GM21390 (cell line): ENCODE data around the gene LCN2.
A peak's percentile ranks its signal among the peaks of the same experiment; 100 is the strongest.

Experiments
- ATAC-seq: cut with Tn5 transposase; IDR thresholded peaks from one replicate; pipeline ENCODE4 v1.9.1; 2021; ENCODE audit not compliant: unreplicated experiment

LCN2 gene

DNA sequence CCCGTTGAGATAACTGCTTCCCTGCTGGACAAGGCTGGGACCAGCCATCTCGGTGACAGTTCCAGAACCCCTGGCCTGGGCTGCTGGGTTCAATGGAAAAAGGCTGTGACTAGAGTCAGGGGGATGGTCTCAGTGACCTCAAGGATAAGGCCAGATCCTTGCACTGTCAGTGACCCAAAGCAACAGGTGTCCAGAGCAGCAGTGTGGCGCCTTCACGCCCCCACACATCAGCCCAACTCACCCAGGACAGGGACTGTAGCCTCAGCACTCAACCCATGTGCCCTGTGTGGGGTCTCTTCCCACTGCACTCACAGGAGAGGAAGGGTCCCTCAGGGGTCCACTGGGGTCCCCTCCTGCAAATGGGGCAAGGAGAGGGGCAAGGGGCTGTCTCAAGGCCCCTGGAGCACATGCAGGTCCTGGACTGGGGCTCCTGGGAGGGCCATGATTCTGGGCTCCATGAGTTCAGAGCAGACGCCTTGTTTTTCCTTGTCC, 698 bp upstream of the LCN2 start:
- no peak for ATAC-seq

DNA sequence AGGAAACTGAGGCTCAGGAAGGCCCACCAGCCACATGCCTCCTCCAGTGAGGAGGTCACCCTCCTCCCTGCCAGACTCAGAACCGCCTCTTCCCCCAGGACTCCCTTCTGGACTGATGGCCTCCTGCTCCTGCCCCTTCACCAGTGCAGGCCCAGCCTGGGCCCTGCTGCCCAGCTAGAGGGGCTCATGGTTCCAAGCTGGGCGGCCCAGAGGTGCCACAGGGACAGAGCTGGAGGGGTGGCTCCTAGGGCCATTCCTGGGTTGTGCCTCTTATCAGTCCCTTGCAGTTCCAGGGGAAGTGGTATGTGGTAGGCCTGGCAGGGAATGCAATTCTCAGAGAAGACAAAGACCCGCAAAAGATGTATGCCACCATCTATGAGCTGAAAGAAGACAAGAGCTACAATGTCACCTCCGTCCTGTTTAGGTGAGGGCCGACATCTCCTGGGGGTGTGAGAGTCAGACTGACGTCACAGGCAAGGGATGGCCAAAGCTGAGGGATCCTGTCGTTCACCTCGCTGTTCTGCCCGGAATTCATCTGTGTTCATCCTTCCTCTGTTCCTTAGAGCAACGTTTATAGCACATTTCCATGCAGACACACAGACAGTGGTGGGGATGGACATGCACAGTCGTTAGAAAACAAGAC, 819 bp downstream of the LCN2 start:
- ATAC-seq: no peak

DNA sequence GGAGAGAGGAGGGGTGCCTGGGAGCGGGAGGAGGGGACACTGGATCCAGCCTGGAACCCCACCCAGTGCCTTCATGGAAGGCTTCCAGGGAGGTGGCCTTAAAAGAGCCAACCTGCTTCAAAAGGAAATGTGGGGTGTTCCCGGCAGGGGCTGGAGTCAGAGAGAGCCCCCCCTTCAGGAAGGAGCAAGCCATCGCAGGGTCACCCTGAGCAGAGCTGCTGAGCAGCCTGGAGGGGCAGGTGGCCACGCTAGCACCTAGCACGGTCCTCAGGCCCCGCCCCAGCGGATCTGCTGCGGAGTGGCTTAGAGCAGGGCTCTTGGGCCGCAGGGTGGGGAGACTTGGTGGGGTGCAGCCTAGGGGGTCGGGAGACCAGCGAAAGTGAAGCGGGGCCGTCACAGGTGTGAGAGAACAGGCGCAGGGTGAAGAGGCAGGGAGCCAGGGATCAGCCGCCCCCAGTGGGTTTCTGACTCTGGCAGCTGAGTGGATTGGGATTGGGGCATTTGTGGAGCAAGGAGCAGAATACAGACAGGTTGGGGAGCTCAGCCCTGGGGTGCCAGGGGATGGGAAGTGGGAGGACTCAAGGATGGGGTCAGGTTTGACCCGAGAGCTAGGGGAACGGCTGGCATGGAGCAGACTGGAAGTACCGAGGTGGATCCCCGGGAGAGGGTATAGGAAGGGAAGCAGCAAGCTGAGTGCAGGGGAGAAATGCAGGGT, 1.5 kb downstream of the LCN2 start:
- no peak for ATAC-seq

DNA sequence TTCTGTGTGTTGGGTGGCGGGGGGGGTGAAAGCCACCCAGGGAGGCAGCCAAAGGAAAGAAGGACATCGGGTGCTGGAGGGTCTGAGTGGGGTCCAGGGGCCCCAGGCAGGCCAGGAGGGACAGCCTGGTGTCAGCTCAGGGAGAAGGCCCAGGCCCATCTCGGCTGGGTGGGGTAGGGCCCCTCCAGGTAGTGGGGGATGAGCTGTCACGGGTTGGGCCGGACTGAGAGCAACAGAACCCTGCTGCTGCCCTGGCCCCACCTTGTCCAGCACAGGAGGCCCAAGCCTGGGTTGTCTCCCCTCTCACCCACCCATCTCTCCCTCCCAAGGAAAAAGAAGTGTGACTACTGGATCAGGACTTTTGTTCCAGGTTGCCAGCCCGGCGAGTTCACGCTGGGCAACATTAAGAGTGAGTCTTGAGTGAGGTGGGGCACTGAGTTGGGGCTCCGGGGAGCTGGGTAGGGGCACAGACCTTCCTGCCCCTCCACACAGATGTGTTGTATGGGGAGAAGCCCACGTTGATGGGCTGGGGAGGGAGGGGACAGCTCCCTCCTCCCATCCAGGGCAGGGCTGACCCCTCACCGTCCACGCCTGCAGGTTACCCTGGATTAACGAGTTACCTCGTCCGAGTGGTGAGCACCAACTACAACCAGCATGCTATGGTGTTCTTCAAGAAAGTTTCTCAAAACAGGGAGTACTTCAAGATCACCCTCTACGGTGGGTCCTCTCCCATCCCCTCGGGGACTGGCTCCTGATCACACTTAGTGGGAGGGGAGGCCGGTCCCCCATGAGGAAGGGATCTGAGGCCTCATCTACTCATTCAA, 2.3 kb downstream of the LCN2 start:
- ATAC-seq: no peak

DNA sequence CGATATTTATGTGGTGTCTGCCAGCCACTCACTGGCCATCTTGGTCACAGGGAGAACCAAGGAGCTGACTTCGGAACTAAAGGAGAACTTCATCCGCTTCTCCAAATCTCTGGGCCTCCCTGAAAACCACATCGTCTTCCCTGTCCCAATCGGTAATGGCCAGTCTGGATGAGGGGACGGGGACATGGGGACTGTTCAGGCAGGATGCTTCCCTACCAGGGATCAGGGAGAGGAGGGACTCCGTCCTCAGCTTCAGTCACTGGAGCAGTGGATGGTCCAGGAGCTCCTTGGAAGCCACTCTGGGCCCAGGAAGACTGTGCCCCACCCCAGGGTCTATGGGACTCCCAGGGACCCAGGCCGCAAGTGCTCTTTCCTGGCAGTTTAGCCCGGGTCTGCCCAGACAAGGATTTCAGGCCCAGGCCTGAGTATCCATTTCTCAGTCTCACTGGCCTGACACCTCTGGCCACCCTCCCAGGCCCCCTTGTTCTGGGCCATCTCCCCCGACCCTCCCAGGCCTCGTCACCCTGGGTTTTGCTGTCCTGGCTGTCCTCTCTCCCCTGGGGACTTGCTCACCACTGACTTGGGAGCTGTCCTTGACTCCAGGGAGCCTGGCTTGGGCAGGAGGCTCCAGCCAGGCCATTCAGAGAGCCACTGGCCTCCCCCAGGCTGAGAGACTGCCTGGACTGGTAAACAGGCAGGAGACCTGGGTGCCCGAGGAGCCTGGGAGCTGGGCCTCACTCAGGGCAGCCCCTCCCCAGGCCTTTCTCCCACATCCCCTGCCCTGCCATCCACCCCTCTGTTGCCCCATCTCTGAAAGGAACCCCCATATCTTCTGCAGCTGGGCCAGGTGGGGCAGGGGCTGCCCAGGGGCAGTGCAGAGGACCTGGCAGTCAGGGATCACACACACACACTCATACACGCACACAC, 3.1 kb downstream of the LCN2 start:
- no peak for ATAC-seq

DNA sequence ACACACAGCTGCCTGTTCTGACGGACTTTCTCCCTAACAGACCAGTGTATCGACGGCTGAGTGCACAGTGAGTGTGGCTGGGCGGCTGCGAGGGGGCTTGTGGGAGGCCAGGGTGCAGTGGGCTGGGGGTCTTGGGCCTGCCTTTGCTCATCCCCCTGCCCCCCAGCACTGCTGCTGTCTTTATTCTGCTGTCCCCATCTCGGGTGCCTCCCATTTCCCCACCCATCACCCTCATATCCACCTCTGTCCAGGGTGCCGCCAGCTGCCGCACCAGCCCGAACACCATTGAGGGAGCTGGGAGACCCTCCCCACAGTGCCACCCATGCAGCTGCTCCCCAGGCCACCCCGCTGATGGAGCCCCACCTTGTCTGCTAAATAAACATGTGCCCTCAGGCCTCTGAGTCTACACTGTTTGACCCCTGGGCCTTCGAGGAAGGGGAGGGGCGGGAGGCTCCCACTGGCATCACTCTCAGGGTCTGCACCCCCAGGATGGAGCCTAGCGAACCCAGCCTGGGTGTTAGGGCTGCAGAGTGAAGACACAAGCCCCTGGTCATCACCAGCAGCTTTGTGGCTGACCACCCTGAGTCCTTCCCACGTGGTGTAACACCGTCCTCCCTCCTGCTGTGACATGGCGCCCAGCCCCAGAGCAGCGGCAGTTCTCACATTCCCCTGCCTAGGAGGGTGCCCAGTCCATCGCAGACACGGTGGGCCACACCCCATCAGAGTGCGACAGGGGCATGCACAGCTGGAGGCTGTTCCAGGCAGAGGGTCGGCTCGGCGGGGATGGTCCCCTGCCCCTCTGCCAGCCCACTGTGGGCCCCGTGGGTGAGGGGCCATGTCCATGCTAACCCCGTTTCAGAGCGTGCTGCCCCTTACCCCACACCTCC, 4.0 kb downstream of the LCN2 start:
- no peak for ATAC-seq

DNA sequence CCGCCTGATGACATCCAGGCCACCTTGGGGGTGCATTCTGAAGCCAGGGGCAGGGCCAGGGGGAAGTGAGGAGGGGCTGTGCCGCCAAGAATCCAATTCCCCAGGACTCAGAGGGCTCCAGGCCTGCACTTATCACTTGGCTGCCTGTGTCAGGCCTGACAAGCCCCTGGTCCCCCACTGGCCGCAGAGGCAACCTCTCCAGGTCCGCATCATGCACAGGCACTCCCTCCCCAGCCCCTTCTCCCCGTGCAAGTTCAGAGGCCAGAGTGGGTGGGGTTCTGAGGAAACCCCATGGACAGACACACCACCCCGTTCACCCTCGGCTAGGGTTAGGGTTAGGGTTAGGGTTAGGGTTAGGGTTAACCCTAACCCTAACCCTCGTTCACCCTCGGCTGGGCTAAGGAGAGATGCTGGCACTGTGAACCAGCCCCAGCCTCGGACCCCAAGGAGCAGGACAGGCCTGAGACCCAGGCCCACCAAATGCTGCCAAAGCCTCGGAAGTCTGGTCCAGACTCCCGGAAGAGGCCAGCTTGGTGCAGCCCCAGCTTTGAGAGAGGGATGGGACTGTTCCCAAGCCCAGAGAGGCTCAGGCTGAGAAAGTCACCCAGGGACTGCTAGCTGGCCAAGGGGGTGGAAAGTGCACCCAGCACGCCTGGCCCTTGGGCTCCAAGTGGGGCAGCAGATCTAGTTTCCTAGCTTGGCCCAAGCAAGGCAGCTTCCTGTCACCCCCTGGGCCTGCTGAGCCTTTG, 4.9 kb downstream of the LCN2 start:
- no peak for ATAC-seq

DNA sequence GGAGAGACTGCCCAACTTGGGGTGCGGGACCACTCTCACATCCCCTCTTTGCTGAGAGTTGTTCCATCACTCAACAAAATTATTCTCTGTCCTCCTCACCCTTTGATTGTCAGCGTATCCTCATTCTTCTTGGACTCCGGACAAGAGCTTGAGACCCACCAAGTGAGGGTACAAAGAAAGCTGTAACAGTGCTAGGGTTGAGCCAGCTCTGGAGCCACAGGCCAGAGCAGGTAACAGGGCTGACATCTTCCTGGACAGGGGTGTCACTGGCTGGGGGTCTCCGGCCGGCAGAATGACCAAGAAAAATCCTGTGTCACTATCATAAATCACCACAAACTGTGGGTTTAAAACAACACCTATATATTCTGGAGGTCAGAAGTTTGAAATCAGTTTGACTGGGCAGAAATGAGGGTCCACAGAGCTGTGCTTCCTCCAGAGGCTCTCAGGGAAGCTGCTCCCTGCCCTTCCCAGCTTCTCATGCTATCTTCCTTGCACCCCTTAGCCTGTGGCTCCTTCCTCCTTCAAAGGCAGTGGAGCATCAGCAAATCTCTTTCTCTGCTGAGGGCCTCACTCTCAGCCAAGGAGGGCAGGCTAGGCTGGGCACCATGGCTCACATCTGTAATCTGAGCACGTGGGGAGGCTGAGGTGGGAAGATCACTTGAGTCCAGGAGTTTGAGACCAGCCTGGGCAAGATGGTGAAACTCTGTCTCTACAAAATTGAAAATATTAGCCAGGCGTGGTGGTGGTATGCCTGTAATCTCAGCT, 6.7 kb downstream of the LCN2 start:
- no peak for ATAC-seq

DNA sequence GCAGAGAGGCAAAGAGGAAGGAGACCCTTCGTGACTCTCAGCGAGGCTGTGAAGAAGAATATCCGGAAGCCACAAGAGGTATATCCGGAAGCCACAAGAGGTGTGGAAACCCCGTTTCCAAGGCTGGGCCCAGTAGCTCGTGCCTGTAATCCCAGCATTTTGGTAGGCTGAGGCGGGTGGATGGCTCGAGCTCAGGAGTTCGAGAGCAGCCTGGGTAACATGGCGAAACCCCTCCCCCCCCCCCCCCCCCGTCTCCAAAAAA, 10.2 kb downstream of the LCN2 start:
- no peak for ATAC-seq

DNA sequence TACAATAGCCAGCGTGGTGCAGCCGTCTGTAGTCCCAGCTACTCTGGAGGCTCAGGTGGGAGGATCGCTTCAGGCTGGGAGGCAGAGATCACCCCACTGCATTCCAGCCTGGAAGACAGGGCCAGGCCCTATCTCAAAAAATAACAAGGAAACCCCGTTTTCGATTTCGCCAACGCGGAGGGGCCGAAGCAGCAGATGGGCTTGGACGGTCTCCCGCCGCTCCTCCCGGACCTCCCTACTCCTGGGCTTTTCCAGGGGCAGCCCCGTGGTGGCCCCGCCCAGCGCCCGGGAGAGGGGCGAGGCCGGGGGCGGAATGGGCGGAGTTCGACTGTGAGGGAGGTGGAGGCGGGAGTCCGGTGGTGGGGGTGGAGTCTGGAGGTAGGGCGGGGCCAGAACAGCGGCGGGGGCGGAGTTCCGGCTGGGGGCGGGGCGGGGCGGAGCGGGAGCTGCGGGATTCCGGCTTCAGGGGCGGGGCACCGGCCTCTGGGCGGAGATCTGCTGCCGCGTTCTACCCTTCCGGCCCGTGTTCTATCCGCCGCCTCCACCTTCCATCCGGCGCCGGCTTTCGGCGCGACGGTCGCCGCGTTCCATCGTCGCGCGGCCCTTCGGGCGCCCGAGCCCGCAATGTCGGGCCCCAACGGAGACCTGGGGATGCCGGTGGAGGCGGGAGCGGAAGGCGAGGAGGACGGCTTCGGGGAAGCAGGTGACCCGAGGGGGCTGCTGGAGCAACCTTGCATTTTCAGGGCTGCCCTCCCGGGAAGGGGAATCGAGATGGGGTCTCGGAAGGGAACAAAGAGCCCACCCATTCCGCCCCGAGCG, 10.7 kb downstream of the LCN2 start, which contains the start of gene BBLN:
Gene BBLN, plus strand, starts transcription at position 482 of the 819 bp plus-strand sequence. Its CDS starts 143 bp downstream, at position 625.
- ATAC-seq: peak; percentile 81

DNA sequence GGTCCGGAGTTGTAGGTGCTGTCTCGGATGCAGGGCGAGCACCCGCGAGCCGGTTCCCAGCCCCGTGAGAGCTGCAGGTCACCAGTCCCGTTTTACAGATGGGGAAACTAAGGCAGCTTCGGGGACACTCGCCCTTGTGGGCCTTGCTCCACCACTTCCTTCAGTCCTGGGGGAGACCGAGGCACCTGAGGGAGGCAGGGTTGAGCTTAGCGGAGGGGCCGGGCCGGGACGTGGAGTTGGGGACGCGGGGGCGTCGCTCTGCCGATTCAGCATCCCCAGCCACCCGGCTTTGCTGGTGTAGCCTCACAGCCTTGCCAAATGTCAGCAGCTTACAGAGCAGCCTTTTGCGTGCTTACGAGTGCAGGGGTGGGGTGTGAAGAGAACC, 11.3 kb downstream of the LCN2 start:
- peak; percentile 4 for ATAC-seq

DNA sequence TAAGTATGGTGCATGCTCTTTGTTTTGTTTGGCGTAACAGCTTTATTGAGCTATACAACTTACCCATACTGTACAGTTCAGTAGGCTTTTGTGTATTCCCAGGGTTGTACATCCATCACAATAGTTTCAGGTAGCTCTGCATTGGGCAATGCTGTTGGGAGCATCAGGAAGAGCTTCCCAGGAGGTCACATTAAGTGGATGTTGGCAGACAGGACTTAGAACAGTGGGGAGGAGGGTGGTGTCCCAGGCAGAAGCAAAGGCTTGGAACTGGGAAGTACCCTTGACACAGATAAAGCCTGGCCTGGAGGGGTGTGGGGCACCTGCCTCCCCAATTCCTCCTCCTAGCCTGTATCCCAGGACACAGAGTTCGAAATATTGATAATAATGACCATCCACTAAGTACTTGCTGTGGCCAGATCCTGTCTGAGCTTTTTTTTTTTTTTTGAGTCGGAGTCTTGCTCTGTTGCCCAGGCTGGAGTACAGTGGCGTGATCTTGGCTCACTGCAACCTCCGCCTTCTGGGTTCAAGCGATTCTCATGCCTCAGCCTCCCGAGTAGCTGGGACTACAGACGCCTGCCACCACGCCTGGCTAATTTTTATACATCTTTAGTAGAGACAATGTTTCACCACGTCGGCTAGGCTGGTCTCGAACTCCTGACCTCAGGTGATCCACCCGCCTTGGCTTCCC, 12.1 kb downstream of the LCN2 start:
- no peak for ATAC-seq

DNA sequence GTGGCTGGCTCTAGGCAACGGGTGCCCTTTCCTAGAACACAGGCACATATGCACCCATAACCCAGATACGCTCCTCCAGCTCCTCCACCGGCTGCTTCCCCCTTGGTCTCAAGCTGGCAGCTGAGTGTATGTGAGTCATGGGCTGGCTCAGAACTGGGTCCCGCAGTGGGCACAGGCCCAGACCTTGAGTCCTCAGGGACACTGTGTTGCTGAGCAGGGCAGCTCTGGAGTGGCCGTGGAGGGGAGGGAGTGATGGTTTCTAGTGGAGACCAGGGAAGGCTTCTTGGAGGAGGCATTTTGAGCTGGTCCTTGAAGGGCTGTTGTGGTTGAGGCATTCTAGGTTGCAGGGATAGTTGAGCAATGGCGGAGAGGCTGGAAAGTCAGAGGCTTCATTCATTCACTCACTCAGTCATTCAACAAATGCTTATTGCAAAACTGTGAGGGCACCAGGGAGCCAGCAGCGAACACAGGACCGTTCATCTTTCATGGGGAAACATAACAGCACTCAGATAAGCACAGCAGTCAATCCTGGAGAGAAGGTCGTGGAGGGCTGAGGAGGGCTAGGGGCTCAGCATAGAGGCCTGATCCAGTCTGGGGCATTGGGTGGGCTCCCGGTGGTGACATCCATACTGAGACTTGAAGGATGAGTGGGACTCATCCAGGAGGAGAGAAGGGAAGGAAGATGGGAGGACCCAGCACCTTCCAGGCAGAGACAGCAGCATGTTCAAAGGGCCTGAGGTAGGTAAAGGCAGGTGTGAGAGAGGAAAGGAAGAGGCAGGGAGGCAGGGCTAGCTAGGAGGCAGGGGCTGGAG, 13.2 kb downstream of the LCN2 start:
- no peak for ATAC-seq

DNA sequence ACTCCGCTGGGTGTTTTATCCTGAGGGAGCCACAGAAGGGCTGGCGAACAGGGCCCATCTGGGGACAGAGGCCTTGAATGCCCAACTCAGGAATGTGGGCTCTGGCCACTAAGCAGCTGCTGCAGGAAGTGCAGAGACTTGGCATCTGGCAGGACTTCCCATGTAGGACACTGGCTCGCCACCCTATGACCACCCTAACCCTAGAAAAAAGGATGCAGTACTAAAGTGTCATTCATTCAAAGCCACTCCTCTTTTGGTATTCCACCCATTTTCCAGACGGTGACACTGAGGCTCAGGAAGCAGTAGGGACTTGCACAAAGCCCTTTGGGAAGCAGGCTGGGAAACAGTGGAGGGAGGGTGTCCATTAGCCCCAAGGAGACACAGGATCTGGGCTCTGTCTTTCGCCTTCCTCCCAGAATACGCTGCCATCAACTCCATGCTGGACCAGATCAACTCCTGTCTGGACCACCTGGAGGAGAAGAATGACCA, 13.8 kb downstream of the LCN2 start:
- ATAC-seq: no peak

DNA sequence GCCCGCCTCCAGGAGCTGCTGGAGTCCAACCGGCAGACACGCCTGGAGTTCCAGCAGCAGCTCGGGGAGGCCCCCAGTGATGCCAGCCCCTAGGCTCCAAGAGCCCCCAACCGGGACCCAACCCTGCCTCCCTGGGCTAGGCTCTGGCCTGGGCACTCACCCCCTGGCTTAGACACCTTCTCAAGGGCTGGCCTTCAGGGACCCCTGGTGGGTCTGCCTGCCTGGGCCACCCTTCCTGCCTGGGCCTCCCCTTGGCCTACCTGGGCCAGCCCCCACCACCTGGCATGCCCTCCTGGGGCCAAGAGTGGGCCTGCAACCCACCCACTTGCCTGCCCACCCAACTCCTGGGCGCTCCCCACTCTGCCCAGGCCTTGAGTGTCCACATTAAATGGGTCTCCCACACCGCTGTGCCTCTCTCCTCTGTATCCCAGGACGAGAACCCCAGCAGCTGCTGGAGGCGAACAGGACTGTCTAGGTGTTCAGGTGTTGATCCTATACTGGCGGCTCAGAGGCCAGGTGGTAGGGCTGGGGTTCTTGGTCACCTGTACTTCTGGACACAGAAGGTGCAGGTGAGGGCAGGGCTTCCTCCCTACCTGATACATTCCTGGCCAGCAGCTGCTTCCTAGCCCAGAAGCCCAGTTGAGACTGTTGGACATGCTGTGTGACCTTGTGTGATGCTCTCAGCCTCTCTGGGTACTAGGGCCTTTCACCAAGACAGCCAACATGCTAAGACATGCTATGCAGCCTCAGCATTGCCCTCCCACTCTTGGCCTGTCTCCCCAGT, 14.5 kb downstream of the LCN2 start:
- ATAC-seq: no peak
